ENCODE data around the gene HEY2.
A peak's percentile ranks its signal among the peaks of the same experiment; 100 is the strongest.
"Not testable (repeated sequence)": the region's sequence is repeated elsewhere in the genome, so short reads cannot be mapped to it uniquely, and the experiment has no call there.

HEY2 gene

DNA sequence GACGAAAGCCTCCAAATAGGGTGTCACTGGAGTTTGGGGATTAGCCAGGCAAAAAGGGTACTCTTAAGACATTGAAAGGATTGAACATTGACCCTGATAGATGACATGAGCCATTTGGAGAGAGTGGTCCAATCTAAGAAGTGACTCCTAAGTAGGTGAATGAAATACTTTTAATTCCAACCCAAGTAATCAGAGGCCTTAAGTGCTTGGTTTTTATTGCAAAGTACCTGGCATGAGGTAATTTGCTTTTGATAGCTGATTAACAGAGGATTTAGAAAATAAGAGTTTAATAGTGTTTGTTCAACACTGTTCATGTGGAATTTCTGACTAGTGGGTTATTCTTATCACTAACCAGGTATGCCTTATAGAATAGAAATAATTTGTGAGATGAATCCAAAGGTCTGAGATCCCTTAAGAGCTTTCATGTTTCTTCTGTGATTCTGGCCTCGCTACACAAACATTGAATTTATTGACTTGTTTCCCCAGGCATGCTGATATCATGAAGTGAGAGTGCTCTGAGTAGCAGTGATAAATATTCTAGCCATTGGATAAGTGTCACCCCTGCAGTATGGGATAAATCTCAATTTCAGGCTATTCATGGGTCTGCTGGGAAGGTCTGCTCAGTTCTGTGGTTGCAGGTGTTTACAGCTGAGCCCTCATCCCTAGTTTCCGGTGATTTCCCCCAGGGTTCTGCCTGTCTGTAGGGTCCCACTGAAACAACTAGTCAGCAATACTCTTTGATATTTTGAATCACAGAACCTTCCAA, 47.9 kb downstream of the HEY2 start:
- no peak for DNase-seq

DNA sequence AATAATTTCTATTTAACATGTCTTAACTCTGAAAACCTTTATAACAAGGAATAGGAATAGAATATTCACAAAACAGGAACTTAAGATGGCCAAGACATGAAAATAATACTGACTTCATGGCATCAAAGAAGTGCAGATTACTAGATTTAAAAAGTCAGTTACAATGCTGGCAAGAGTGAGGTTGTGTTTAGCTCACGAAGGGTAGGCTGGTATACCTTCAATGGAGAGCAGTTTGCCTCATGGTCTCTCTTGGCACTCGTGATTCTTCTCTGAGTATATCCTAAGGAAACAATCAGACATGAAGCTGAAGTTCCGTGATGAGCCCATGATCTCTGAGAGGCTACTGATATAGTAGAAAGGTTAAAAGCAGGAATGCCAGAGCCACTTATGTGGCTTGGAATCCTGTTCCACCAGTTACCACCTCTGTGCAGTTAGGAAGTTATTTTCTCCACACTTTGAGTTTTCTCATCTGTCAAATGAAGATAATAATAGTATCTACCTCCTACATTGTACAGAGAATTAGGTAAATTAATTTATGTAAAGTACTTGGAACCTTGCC, 48.5 kb downstream of the HEY2 start:
- DNase-seq: no peak

DNA sequence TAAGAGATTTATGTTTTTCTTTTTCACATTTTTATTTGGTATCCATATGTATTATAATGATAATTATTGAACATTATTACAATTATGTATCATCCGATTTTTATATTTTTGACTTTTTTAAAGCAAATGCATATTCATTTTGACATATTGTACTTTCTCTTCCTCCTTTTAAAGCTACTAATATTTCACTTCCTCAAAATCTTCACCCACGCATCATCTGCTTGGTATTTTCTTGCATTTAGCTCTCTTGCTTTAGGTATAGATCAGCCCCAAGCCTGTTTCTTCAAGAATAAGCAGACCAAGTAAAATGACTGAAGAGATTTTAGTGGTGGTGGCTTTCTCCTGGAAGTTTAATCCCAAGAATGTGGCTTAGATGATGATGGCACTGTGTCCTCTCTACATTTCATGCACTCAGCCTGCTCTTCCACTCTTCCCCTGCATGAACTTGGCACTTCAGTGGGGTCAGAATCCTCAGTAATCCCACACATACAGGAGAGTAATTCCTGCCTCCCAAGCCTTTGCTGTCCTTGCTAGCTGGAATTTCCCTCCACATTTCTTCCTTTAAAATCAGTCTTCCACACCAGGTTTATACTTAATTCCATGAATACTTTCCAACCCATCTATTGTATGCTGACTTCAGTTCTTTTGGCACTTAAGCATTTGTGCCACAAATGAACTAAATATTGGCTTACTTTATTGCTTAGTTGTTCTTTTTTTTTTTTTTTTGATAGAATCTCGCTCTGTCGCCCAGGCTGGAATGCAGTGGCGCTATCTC, 49.5 kb downstream of the HEY2 start:
- no peak for DNase-seq

DNA sequence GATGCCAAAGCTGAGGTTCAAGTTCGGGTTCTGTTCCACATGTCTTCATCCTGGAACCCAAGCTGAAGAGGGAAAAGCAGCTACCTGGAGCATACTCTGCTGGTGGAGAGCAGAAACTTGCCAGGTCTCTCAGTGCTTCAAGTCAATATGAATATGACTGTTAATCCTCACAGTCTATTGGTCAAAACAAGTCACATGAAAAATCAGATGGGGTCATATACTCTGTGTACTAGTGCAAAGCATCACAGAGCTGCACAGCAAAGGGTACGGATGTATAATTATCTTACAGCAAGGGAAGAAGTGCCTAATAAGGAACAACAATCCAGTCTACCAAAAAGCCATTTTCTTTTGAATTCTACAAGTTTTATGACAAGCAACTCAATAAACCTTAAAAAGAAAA, 53.0 kb downstream of the HEY2 start:
- no peak for DNase-seq

DNA sequence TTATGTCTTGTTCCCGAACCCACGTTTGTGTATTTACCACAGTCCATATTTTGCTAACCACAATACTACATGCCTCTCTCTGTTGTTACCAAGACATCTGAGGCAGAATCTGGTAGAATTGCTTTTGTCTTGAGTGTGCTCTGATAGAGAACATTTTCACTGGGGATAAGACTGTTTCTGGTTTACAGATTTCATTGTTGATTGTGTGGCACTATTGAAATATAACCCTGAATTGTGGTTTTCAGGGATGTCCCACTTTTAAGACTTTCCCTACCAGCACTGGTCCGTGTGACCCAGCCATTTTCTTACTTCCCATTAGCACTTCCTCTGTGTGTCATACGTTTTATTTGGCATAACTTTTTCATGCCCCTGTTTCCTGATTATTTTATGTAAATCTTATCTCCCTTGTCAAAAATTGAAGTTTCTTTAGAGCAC, 53.5 kb downstream of the HEY2 start:
- no peak for DNase-seq

DNA sequence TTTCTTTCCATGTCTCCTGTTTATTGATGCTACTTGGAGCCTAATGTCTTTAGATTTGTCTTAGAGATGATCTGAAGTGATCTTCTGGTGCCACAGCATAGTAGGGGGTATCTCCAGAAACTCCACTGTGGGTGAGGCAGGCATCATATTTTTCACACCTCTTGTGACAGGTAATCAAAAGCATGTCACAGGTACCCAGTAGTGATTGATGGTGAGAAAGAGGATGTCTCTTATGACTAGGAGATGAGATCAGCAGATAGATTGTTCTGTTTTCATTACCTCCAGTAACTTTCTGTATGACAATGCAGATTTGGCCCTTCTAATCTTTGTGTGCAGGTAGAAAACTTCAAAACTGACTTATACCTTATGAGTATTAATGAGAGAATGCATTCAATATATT, 54.8 kb downstream of the HEY2 start:
- DNase-seq: no peak

DNA sequence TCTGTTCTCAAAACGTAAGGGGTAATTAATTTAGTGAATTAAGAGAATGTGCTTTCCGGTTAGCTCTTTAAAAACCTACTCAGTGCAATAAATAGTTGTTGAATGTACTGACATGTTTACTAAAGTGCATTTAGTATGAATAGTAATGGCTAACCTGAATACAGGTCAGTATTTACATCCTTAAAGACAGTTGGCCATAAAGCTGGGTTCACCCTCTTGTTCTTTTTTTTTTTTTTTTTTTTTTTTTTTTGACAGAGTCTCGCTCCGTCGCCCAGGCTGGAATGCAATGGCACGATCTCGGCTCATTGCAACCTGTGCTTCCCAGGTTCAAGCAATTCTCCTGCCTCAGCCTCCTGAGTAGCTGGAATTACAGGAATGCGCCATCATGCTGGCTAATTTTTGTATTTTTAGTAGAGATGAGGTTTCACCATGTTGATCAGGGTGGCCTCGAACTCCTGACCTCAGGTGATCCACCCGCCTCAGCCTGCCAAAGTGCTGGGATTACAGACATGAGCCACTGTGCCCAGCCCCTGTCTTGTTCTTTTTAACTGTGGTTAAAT, 55.5 kb downstream of the HEY2 start:
- not testable (repeated sequence) for DNase-seq

DNA sequence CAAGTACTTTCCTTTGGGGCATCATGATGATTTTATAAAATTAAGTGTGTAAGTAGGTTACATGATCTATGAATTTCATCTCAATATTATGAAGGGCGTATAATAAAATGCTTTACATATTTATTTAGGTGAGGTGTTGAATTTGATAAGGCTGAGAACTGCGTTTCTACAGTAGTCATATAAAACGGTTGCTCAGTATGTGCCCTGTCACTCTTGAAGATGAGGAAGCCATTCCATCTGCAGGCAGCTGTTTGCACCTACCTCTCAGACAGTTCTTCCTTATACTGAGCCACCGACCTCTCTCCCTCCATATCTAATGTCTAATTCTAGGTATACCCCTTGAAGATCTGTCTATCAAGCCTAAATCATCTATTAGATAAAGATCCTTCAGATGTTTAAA, 57.4 kb downstream of the HEY2 start:
- DNase-seq: no peak

DNA sequence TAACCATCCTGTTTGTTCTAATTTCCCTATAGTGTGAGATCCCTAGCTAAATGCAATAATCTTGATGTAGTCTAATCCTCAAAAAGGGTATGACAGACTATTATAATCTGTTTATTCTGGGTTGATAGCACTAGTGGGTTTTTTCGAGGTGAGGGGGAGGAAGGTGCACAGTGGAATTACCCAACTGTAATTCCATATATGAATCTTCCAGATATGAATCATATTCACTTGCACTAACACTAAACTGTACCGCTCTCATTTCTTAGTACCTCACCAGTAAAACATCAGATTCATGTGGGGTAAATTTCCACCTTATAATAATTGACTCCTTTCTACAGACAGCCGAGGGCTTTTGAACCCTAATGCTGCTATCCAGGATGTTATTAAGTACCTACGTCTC, 57.9 kb downstream of the HEY2 start:
- no peak for DNase-seq

DNA sequence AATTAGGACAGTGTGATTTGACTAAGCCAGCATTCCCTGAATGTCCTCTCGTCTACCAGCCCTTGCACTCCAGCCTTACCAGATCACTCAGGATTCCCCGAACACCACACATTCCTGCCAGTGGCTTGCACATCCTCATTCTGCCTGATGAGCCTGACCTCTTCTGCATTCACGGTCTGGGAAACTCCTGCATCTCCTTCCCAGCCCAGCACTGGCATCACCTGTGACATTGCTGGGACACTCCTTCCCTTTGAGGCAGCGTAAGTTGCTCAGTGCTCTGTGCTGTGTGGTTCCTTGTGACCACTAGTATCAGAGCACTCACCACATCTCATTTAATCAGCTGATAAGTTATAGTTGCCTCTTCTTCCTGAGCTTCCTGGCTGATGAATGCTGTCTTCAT, 58.6 kb downstream of the HEY2 start:
- no peak for DNase-seq

DNA sequence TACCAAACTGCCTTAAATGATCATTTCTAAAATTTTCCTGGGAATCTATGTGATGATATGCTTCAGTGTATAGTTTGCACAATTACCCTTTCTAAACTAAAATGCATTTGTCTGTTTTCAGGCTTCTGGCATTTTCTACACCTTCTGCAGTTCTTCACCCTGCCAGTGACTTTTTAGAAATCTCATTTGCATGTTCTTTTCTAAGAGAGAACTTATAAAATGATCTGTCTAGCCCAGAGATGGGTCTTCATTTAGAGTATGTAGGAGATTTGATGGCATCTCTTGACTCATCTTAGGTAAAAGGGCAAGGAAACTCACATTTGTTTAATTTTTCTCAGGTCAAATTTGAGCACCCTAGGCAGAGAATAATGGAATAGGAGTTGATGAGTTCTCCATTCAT, 59.2 kb downstream of the HEY2 start:
- no peak for DNase-seq

DNA sequence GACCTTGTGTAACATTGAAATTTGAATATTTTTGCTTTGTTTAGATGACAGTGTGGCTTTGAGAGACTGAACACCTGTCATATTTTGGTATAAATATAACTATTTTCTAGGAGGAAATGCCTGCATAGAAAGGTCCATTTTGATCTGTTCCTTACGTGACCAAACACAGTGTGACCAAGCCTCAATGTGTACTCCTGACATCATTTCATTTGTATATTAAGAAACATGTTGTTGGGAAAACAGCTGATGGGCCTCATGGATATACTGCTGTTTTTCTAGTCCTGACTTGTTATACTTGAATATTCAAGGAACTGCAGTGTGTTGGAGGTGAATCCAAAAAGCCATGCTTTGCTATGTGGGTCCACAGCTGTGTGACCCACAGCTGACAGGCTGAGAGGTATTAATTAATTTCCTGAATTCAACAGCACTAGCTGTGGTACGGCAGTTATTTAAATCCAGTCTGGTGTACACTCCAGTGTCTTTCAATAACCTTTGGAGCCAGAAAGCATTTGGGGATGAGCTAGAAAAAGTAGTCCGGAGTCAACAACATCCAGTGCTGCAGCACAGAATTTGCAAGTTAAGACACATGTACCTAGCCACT, 60.2 kb downstream of the HEY2 start:
- no peak for DNase-seq

DNA sequence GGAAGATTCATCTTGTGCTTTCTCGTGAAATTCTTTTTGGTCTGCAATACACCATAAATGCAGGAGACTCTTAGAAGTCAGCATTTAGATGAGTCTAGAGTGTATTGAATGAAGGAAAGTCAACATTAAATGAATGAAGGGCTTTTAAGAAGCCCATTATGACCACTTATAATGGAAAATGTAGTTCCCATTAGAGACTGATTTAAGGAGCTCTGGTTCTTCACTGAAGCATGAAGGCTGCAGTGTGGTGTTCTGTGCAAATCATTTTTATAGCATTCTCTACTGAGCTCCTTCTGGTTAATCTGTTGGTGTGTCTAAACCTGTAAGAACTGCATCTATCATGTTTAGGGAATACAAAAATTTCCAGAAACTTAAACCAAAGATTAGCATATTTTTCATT, 61.0 kb downstream of the HEY2 start:
- peak; percentile 96 for DNase-seq
